Measurements from ENCODE around the gene GALNT10. TPM values are rescaled to one million over a fixed set of nuclear protein-coding genes. Genes with fewer than 3 reads are reported as not detected.

Gene GALNT10
- total RNA-seq, 4 donors from 2014 or later = 21.4 to 49.8 (median 44.7) TPM

- H3K27ac ChIP-seq (replicated peaks in 1 of 4) = no peak overlapping the region
- DNase-seq (ENCODE audit: extremely low spot score) = no peak
- H3K36me3 ChIP-seq = peaks cover 0 to 32% (median 18%) of the 10 kb centered on the region in 4 donors
- intact Hi-C loops (cut with DNase I) = no loop called here
- H3K4me3 ChIP-seq = no peak overlapping the region
- 95% methylated on average over 6 of the region's 6 CpGs for WGBS
- no peak for TF ChIP-seq POLR2A (IDR thresholded peaks at IDR 0.05; ENCODE audit: low read depth)
- TF ChIP-seq, protein P1, sequence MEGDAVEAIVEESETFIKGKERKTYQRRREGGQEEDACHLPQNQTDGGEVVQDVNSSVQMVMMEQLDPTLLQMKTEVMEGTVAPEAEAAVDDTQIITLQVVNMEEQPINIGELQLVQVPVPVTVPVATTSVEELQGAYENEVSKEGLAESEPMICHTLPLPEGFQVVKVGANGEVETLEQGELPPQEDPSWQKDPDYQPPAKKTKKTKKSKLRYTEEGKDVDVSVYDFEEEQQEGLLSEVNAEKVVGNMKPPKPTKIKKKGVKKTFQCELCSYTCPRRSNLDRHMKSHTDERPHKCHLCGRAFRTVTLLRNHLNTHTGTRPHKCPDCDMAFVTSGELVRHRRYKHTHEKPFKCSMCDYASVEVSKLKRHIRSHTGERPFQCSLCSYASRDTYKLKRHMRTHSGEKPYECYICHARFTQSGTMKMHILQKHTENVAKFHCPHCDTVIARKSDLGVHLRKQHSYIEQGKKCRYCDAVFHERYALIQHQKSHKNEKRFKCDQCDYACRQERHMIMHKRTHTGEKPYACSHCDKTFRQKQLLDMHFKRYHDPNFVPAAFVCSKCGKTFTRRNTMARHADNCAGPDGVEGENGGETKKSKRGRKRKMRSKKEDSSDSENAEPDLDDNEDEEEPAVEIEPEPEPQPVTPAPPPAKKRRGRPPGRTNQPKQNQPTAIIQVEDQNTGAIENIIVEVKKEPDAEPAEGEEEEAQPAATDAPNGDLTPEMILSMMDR (IDR thresholded peaks at IDR 0.05) = no peak
- no peak for TF ChIP-seq EP300 (IDR thresholded peaks at IDR 0.05)
- no peak for TF ChIP-seq POLR2AphosphoS5 (IDR thresholded peaks at IDR 0.05)
- H3K27me3 ChIP-seq = no peaks in the 10 kb centered on the region
- peaks cover 0 to 6% (median 4%) of the 10 kb centered on the region in 4 donors for H3K4me1 ChIP-seq
- no peaks in the 10 kb centered on the region for H3K9me3 ChIP-seq
Measured at GRCh38 chr5:154296525-154297159, 106.1 kb downstream of the GALNT10 start.

DNA sequence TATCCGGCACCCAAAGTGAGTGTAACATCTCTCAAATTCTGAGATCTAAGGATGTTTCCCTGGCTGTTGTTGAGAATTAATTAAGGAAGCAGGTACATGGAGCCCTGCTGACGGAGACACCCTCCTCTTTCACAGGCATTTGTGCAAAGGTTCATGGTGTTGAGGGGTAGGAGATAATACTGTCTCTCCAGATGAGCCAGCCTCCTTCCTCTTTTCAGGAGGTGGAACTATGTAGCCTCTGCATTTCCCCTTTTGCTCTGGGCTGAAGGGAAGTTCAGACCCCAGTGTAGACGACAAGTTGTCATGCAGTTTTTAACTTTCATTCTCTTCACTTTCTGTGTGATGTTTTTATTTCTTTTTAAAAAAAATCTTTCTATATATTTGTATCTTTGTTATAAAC lies 107.5 kb downstream of the GALNT10 start:
- intact Hi-C loops (cut with DNase I) = no loop called here
- no peak overlapping the region for H3K27ac ChIP-seq (replicated peaks in 1 of 4)
- peaks cover 6 to 15% (median 13%) of the 10 kb centered on the region in 4 donors for H3K4me1 ChIP-seq
- no peaks in the 10 kb centered on the region for H3K9me3 ChIP-seq
- no peak overlapping the region for H3K4me3 ChIP-seq
- no peaks in the 10 kb centered on the region for H3K27me3 ChIP-seq
- peaks cover 0 to 32% (median 18%) of the 10 kb centered on the region in 4 donors for H3K36me3 ChIP-seq
- no peak for DNase-seq (ENCODE audit: extremely low spot score)
- TF ChIP-seq, protein P1 (IDR thresholded peaks at IDR 0.05) = no peak
- TF ChIP-seq EP300 (IDR thresholded peaks at IDR 0.05) (no peak), POLR2AphosphoS5 (IDR thresholded peaks at IDR 0.05) (no peak), POLR2A (IDR thresholded peaks at IDR 0.05; ENCODE audit: low read depth) (no peak)
- 78% methylated on average over 3 of the region's 3 CpGs for WGBS

DNA sequence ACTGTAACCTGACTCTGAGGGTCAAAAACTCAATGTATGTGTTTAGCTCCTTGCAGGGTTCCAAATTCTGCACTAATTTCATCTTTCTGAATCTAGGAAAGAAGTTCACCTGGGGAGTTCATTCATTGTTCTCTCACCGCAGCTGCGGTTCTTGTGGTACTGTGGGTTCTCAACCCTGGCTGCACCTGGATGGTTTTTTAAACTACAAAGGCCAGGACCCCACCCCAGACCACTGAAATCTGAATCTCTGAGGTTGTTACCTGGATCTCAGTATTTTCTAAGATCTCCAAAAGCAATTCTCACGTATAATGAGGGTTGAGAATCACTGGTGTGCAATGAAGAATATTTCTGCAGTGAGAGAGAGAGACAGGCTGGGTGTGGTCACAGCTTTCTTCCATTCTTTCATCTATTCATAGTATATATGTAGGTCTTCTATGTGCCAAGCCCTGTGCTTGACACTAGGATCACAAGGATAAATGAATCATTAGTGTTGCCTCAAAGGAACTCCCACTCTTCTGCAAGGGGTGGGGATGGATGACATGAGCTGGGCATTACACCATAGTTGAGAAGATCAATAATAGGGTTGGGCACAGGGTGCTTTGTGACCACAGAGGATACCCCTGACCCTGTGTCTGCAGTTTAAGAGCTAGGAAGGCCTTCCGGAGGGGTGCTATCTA lies 109.8 kb downstream of the GALNT10 start:
- H3K4me3 ChIP-seq = no peak overlapping the region
- 98% methylated on average over 4 of the region's 4 CpGs for WGBS
- intact Hi-C loops (cut with DNase I) = no loop called here
- peak; percentile 60 for DNase-seq (ENCODE audit: extremely low spot score)
- H3K4me1 ChIP-seq = peaks cover 6 to 15% (median 13%) of the 10 kb centered on the region in 4 donors
- H3K27me3 ChIP-seq = no peaks in the 10 kb centered on the region
- TF ChIP-seq POLR2A (IDR thresholded peaks at IDR 0.05; ENCODE audit: low read depth) (no peak), POLR2AphosphoS5 (IDR thresholded peaks at IDR 0.05) (no peak), EP300 (IDR thresholded peaks at IDR 0.05) (no peak)
- TF ChIP-seq, protein P1 (IDR thresholded peaks at IDR 0.05) = no peak
- peaks cover 0 to 22% (median 16%) of the 10 kb centered on the region in 4 donors for H3K36me3 ChIP-seq
- peaks cover 0 to 5% (median 0%) of the 10 kb centered on the region in 4 donors for H3K9me3 ChIP-seq
- no peak overlapping the region for H3K27ac ChIP-seq (replicated peaks in 1 of 4)

- Histone ChIP-seq H3K4me1 (peaks cover 6 to 15% (median 13%) of the 10 kb centered on the region in 4 donors), H3K27me3 (no peaks in the 10 kb centered on the region), H3K27ac (replicated peaks in 1 of 4) (peak overlapping the region; percentile 5 to 46 (median 28)), H3K9me3 (peaks cover 0 to 5% (median 0%) of the 10 kb centered on the region in 4 donors), H3K36me3 (peaks cover 0 to 12% (median 8%) of the 10 kb centered on the region in 4 donors), H3K4me3 (no peak overlapping the region)
- 55% methylated on average over 3 of the region's 3 CpGs for WGBS
- intact Hi-C loops (cut with DNase I) = no loop called here
- DNase-seq (ENCODE audit: extremely low spot score) = peak; percentile 82
- TF ChIP-seq POLR2A (IDR thresholded peaks at IDR 0.05; ENCODE audit: low read depth) = no peak
Measured at GRCh38 chr5:154301726-154302125, 111.2 kb downstream of the GALNT10 start.

- H3K9me3 ChIP-seq = peaks cover 0 to 5% (median 0%) of the 10 kb centered on the region in 4 donors
- peak; percentile 91 for DNase-seq (ENCODE audit: extremely low spot score)
- intact Hi-C loops (cut with DNase I) = no loop called here
- H3K4me3 ChIP-seq = no peak overlapping the region
- TF ChIP-seq POLR2AphosphoS5 (IDR thresholded peaks at IDR 0.05) = peak in 1 of 2 donors; percentile 21
- TF ChIP-seq, protein P1 (IDR thresholded peaks at IDR 0.05) = no peak
- no peak for TF ChIP-seq EP300 (IDR thresholded peaks at IDR 0.05)
- no peak for TF ChIP-seq POLR2A (IDR thresholded peaks at IDR 0.05; ENCODE audit: low read depth)
- H3K27ac ChIP-seq (replicated peaks in 1 of 4) = peak overlapping the region; percentile 5 to 46 (median 28)
- peaks cover 0 to 12% (median 6%) of the 10 kb centered on the region in 4 donors for H3K36me3 ChIP-seq
- peaks cover 6 to 15% (median 13%) of the 10 kb centered on the region in 4 donors for H3K4me1 ChIP-seq
- H3K27me3 ChIP-seq = no peaks in the 10 kb centered on the region
- WGBS = no CpG with 5 or more reads among the region's 5 CpGs
Measured at GRCh38 chr5:154302161-154302560, 111.6 kb downstream of the GALNT10 start.

Data from esophagus muscularis mucosa (tissue), 4 donors.